NCI-H345 treated with DMSO at 0.1 percent for 48 hours (cell line): ENCODE results near the gene SBNO2.
"Not testable (repeated sequence)": the region's sequence is repeated elsewhere in the genome, so short reads cannot be mapped to it uniquely, and the experiment has no call there.

ENCODE experiments used
- DNase-seq: peaks from one replicate; lab custom pipeline; 2025; ENCODE audit not compliant: unreplicated experiment; lab: John Stamatoyannopoulos, UW

SBNO2 gene

DNA sequence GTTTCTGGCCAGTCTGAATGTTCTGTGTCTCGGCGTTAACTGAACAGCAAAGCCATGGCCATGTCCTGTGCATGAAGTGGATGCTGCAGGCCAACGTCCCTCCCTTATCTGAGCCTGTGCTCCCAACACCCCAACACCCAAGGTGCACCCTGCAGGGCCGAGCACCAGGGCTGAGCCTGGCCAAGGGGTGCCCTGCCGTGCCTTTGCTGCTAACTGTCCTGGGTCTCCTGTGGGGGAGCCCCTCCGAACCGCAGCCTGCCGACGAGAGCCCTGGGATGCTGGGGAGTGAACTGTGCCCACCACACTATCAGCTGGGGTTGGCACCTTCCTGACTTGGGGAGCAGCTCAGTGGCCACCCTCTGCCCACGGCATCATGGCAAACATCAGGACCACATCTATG is 52.7 kb downstream of the SBNO2 start:
- DNase-seq: no peak

DNA sequence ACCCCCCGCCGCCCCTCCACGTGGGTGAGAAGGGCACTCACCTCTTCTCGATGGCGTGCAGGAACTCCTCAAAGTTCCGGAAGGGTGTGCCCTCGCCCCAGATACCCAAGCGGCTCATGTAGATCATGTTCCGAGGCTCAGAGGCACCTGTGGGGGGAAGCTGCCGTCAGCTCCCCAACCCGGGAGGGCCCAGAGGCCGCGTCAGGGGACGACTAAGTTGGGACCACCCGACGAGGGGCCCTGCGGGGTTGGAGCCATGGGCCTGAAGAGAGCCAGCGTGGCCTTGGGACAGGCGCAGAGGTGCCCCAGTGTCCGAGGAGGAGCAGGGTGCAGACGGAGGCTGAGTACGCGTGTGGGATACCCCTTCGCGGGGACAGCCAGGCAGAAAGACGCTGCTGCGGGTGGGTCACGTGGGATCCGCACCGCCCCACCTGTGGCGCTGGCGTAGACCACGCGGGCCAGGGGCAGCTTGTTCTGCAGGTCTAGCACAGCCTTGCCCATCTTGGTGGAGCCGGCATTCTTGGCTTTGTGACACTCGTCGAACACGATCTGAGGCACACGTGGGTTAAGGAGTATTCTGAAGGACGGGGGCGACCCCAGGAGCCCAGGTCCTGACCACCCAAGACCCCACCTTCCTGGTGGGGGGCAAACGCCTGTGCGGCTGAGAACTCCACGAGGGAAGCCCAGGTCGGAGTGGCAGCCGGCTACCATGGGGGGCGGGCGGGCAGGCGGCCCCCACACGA is 54.4 kb downstream of the SBNO2 start:
- DNase-seq: no peak

GRCh38 chr19:1118999-1119398 is 55.1 kb downstream of the SBNO2 start:
- no peak for DNase-seq

GRCh38 chr19:1117654-1118053 is 56.4 kb downstream of the SBNO2 start:
- DNase-seq: no peak

DNA sequence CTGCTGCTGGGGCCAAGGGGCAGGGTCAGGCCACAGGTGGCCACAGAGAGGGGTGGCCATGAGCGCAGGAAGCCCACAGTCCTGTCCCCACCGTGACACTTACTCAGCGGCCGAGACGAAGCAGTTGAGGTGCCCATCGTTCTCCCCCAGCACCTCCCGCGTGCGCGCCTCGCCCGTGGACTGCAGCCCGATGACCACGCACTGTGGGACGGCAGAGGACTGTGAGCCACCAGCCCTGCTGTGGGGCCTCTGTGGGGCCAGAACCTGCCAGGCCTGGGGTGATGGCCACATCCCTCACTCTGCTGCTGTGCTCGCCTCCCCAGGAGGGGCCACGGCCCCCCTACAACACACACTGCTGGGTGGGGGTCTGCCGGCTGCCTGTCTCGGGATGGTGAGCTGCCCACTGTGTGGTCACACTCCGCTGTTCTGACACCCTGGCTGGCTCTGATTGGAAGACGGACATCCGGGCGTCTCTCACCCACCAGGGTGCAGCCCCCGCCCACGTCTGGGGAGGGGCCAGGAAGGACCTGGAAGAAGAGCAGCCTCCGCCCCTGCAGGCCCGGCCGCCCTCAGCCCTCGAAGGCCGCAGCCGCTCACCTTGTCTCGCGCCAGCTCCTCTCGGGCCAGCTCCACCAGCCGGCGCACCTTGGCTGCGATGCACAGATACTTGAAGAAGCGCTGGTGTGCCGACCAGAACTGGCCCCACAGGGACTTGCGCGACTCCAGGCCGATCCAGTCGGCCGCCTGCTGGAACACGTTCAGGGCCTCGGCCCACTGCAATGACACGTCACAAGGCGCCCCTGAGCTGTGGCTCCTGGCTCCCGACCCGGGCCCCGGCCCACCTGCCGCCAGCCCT is 57.1 kb downstream of the SBNO2 start:
- DNase-seq: no peak

DNA sequence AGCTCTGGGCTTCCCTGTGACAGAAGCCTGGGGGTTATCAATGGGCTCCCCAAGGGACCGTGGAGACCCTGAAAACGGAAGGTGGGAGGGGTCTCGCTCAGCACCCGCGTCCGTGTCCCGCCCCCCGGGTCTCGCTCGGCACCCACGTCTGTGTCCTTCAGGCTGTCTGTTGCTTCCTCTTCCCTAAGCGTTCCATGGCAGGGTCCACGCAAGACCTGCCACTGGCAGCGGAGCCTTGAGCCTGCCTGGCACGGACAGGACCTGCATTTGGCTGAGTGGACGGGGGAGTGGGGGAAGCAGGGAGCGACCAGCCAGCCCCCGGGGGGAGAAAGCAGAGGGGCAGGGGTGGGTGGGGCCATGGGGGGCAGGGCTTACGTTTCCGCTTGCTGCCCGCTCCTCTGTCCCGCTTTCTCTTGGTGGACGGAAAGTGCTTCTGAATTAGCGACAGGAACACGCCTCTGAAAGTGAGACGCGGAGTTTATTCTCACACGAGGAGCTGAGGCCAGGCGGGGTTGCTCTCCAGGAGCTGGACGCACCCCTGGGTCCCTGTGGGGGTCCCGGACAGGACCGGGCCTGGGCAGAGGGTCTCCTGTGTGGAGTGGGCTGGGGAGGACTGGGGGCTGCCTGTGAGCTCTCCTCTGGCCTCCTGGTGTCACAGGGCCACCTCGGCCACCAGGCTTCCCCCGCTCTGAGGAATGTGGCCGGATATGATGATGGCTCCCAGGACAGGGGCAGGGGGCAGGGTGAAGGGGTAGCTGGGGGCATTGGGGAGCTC is 58.2 kb downstream of the SBNO2 start:
- DNase-seq: no peak

GRCh38 chr19:1114728-1115127 is 59.3 kb downstream of the SBNO2 start:
- not testable (repeated sequence) for DNase-seq

DNA sequence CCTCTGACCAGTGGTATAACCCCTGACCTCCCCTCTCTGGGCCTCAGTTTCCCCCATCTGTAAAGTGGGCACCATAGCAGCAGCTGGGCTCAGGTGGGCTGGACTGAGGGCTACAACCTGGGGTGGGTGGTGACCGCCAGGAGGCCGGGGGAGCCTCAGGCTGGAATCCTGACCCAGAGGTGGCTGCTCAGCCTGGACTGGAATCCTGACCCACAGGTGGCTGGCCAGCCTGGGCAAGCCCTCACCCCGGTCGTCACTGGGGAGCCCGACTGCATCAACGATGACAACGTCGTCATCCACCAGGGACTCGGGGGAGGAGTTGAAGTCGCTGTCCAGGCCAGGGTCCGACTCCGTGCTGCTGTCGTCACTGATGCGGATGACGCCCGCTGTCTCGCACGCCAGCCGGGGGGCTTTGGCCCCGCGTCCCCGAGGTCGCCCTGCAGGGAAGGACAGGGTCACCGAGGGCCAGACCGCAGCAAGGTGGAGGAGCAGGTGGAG is 60.0 kb downstream of the SBNO2 start:
- DNase-seq: no peak

- DNase-seq: peak; percentile 4
Observed at GRCh38 chr19:1113030-1113985, 60.8 kb downstream of the SBNO2 start.

GRCh38 chr19:1112268-1113029 is 61.6 kb downstream of the SBNO2 start:
- DNase-seq: no peak

DNA sequence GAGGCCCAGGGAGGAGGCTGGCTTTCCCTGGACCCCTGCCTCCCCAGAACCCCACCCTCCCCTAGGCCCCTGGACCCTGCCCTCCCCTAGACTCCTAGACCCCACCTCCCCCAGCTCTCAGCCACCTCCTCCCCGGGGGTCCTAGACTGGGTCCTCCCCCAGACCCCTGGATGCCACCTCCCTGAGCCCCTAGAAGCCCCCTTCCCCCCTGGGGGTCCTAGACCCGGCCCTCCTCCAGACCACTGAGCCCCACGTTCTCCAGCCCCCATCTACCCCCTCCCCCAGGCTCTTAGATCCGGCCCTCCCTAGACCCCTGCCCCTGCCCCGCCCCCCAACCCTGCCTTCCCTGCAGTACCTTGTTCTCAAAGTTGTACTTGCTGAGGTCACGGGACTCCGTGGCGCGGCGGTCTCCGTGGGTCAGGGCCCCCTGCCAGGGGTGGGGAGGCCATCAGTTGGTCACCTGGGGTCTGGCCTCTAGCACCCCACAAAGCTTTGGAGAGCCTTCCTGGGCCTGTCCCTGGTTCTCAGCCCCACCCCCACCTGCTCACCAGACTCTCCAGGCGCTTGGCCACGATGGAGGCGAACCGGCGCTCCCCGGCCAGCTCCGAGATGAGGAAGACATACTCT is 62.3 kb downstream of the SBNO2 start:
- DNase-seq: no peak

GRCh38 chr19:1110809-1111640 is 63.0 kb downstream of the SBNO2 start:
- no peak for DNase-seq

DNA sequence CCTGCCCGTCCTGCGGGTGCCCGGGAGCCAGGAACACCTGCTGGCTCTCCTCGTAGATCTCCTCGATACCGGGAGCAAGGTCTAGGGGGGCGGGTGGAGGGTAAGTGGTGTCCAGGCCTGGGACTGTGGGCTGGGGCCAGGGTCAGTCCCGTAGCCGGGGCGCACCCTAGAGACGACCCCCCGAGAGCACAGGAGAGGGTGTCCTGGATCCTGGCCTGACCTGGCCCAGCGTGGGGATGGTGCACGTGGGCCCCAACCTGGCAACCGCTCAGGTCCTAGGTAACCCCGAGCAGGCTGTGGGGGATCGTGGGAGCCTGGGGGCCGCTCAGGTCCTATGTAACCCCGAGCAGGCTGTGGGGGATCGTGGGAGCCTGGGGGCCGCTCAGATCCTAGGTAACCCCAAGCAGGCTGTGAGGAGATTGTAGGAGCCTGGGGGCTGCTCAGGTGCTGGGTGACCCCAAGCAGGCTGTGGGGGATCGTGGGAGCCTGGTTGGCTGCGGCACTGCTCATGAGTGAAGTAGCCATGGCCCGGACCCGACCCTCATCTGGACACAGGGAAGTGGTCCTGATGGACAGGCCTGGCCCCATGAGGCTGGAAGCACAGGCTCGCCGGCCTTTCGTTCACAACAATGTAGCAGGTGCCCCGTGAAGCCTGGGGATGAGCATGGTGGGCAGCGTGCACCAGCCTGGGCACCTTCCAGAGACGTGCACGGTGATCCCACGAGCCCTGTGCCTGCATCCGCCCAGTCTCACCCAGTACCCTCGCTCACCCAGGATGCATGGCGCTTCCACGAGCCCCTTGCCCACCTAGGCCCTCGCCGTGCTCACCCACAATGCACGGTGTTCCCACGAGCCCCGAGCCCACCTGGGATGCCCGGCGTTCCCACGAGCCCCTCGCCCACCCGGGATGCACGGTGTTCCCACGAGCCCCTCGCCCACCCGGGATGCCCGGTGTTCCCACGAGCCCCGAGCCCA is 64.1 kb downstream of the SBNO2 start:
- DNase-seq: no peak

- DNase-seq: no peak
Observed at GRCh38 chr19:1109032-1109551, 65.0 kb downstream of the SBNO2 start.

DNA sequence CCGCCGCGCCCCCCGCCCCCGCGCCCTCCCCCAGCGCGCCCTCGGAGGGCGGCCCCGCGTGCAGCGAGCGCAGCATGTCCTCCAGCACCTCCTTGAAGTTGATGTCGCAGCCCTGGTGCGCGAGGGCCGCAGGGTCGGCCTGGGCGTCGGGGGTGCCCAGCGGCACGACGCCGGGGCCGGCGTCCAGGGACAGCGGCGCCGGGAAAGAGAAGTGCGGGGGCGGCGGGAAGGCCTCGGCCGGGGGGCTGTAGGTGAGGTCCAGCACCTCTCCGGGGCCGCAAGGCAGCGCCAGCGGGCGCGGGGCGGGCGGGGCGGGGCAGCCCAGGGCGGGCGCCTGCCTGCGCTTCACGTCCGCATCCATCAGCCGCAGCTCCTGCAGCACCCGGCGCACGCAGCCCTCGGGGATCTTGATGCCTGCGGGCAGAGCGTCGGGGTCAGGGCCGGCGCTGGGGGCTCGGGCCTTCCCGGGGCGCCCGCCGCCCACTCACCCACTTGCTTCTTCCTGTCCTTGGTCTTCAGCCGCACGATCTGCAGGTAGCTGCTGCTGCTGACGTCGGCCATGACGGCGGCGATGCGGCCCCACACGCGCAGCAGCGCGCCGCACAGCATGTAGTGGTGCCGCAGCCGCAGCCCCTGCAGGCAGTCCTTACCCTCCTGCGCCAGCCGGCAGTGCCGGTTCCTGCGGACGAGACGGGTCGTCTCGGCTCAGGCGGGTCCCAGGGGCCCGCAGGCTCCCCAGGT is 65.6 kb downstream of the SBNO2 start:
- DNase-seq: no peak

- DNase-seq: no peak
Observed at GRCh38 chr19:1107661-1108261, 66.3 kb downstream of the SBNO2 start.
